ENCODE results near the gene ARFRP1.
A peak's percentile ranks its signal among the peaks of the same experiment; 100 is the strongest.
"Not testable (repeated sequence)": the region's sequence is repeated elsewhere in the genome, so short reads cannot be mapped to it uniquely, and the experiment has no call there.

The ARFRP1 gene

GRCh38 chr20:63665708-63666107, 42.1 kb downstream of the ARFRP1 start:
- Histone ChIP-seq H3K4me1 (ENCODE audit: control insufficient read depth, insufficient read depth, low read length) (no peaks in the 10 kb centered on the region), H3K36me3 (ENCODE audit: insufficient read depth, low read length) (peaks cover 57% of the 10 kb centered on the region), H3K9ac (ENCODE audit: low read depth, low read length) (no peak overlapping the region), H3K9me3 (replicated peaks; ENCODE audit: low read length) (no peaks in the 10 kb centered on the region), H3K4me3 (ENCODE audit: low read length) (no peak overlapping the region), H3K27me3 (ENCODE audit: control insufficient read depth, insufficient read depth, low read length) (no peaks in the 10 kb centered on the region), H3K4me2 (ENCODE audit: low read length) (no peak overlapping the region)

GRCh38 chr20:63664861-63665594, 42.7 kb downstream of the ARFRP1 start:
- no peak overlapping the region for H3K4me2 ChIP-seq (ENCODE audit: low read length)
- no peaks in the 10 kb centered on the region for H3K27me3 ChIP-seq (ENCODE audit: control insufficient read depth, insufficient read depth, low read length)
- no peak overlapping the region for H3K4me3 ChIP-seq (ENCODE audit: low read length)
- no peaks in the 10 kb centered on the region for H3K4me1 ChIP-seq (ENCODE audit: control insufficient read depth, insufficient read depth, low read length)
- peaks cover 60% of the 10 kb centered on the region for H3K36me3 ChIP-seq (ENCODE audit: insufficient read depth, low read length)
- H3K9ac ChIP-seq (ENCODE audit: low read depth, low read length) = no peak overlapping the region
- H3K9me3 ChIP-seq (replicated peaks; ENCODE audit: low read length) = no peaks in the 10 kb centered on the region

- no peaks in the 10 kb centered on the region for H3K27me3 ChIP-seq (ENCODE audit: control insufficient read depth, insufficient read depth, low read length)
- H3K9me3 ChIP-seq (replicated peaks; ENCODE audit: low read length) = no peaks in the 10 kb centered on the region
- no peak overlapping the region for H3K9ac ChIP-seq (ENCODE audit: low read depth, low read length)
- peaks cover 4% of the 10 kb centered on the region for H3K4me1 ChIP-seq (ENCODE audit: control insufficient read depth, insufficient read depth, low read length)
- no peak overlapping the region for H3K4me2 ChIP-seq (ENCODE audit: low read length)
- peaks cover 60% of the 10 kb centered on the region for H3K36me3 ChIP-seq (ENCODE audit: insufficient read depth, low read length)
- no peak overlapping the region for H3K4me3 ChIP-seq (ENCODE audit: low read length)
Measured at GRCh38 chr20:63664143-63664851, 43.5 kb downstream of the ARFRP1 start.

GRCh38 chr20:63663332-63664066, 44.3 kb downstream of the ARFRP1 start:
- Histone ChIP-seq H3K36me3 (ENCODE audit: insufficient read depth, low read length) (peaks cover 57% of the 10 kb centered on the region), H3K9ac (ENCODE audit: low read depth, low read length) (no peak overlapping the region)

GRCh38 chr20:63662813-63663189, 45.0 kb downstream of the ARFRP1 start:
- peaks cover 57% of the 10 kb centered on the region for H3K36me3 ChIP-seq (ENCODE audit: insufficient read depth, low read length)
- H3K9me3 ChIP-seq (replicated peaks; ENCODE audit: low read length) = no peaks in the 10 kb centered on the region
- H3K4me3 ChIP-seq (ENCODE audit: low read length) = no peak overlapping the region
- no peak overlapping the region for H3K9ac ChIP-seq (ENCODE audit: low read depth, low read length)
- no peak overlapping the region for H3K4me2 ChIP-seq (ENCODE audit: low read length)
- peaks cover 10% of the 10 kb centered on the region for H3K4me1 ChIP-seq (ENCODE audit: control insufficient read depth, insufficient read depth, low read length)
- H3K27me3 ChIP-seq (ENCODE audit: control insufficient read depth, insufficient read depth, low read length) = no peaks in the 10 kb centered on the region

More at GRCh38 chr20:63663332-63664066, 44.3 kb downstream of the ARFRP1 start:
- no peak overlapping the region for H3K4me3 ChIP-seq (ENCODE audit: low read length)
- no peaks in the 10 kb centered on the region for H3K27me3 ChIP-seq (ENCODE audit: control insufficient read depth, insufficient read depth, low read length)
- no peaks in the 10 kb centered on the region for H3K9me3 ChIP-seq (replicated peaks; ENCODE audit: low read length)
- H3K4me1 ChIP-seq (ENCODE audit: control insufficient read depth, insufficient read depth, low read length) = peaks cover 9% of the 10 kb centered on the region
- H3K4me2 ChIP-seq (ENCODE audit: low read length) = no peak overlapping the region

GRCh38 chr20:63661959-63662812, 45.6 kb downstream of the ARFRP1 start:
- peaks cover 17% of the 10 kb centered on the region for H3K4me1 ChIP-seq (ENCODE audit: control insufficient read depth, insufficient read depth, low read length)
- no peak overlapping the region for H3K4me3 ChIP-seq (ENCODE audit: low read length)
- H3K4me2 ChIP-seq (ENCODE audit: low read length) = no peak overlapping the region
- H3K9ac ChIP-seq (ENCODE audit: low read depth, low read length) = no peak overlapping the region
- H3K27me3 ChIP-seq (ENCODE audit: control insufficient read depth, insufficient read depth, low read length) = no peaks in the 10 kb centered on the region
- H3K9me3 ChIP-seq (replicated peaks; ENCODE audit: low read length) = no peaks in the 10 kb centered on the region
- H3K36me3 ChIP-seq (ENCODE audit: insufficient read depth, low read length) = peaks cover 50% of the 10 kb centered on the region

- Histone ChIP-seq H3K36me3 (ENCODE audit: insufficient read depth, low read length) (peaks cover 44% of the 10 kb centered on the region), H3K4me3 (ENCODE audit: low read length) (no peak overlapping the region), H3K27me3 (ENCODE audit: control insufficient read depth, insufficient read depth, low read length) (no peaks in the 10 kb centered on the region), H3K9me3 (replicated peaks; ENCODE audit: low read length) (no peaks in the 10 kb centered on the region), H3K9ac (ENCODE audit: low read depth, low read length) (no peak overlapping the region), H3K4me1 (ENCODE audit: control insufficient read depth, insufficient read depth, low read length) (peaks cover 19% of the 10 kb centered on the region), H3K4me2 (ENCODE audit: low read length) (no peak overlapping the region)
Measured at GRCh38 chr20:63661108-63661507, 46.7 kb downstream of the ARFRP1 start.

GRCh38 chr20:63660622-63661021, 47.2 kb downstream of the ARFRP1 start:
- no peaks in the 10 kb centered on the region for H3K27me3 ChIP-seq (ENCODE audit: control insufficient read depth, insufficient read depth, low read length)
- H3K9me3 ChIP-seq (replicated peaks; ENCODE audit: low read length) = no peaks in the 10 kb centered on the region
- no peak overlapping the region for H3K4me2 ChIP-seq (ENCODE audit: low read length)
- peaks cover 19% of the 10 kb centered on the region for H3K4me1 ChIP-seq (ENCODE audit: control insufficient read depth, insufficient read depth, low read length)
- H3K4me3 ChIP-seq (ENCODE audit: low read length) = no peak overlapping the region
- no peak overlapping the region for H3K9ac ChIP-seq (ENCODE audit: low read depth, low read length)
- H3K36me3 ChIP-seq (ENCODE audit: insufficient read depth, low read length) = peaks cover 39% of the 10 kb centered on the region

GRCh38 chr20:63660174-63660573, 47.6 kb downstream of the ARFRP1 start:
- H3K4me2 ChIP-seq (ENCODE audit: low read length); H3K27me3 ChIP-seq (ENCODE audit: control insufficient read depth, insufficient read depth, low read length); H3K4me3 ChIP-seq (ENCODE audit: low read length); H3K9ac ChIP-seq (ENCODE audit: low read depth, low read length); H3K9me3 ChIP-seq (replicated peaks; ENCODE audit: low read length): not testable (repeated sequence)
- peaks cover 38% of the 10 kb centered on the region for H3K36me3 ChIP-seq (ENCODE audit: insufficient read depth, low read length)
- H3K4me1 ChIP-seq (ENCODE audit: control insufficient read depth, insufficient read depth, low read length) = peaks cover 19% of the 10 kb centered on the region

GRCh38 chr20:63659370-63659769, 48.4 kb downstream of the ARFRP1 start:
- H3K4me2 ChIP-seq (ENCODE audit: low read length) = peak overlapping the region; percentile 97
- H3K4me3 ChIP-seq (ENCODE audit: low read length) = peak overlapping the region; percentile 99
- H3K9ac ChIP-seq (ENCODE audit: low read depth, low read length) = peak overlapping the region; percentile 91
- peaks cover 38% of the 10 kb centered on the region for H3K36me3 ChIP-seq (ENCODE audit: insufficient read depth, low read length)
- no peaks in the 10 kb centered on the region for H3K27me3 ChIP-seq (ENCODE audit: control insufficient read depth, insufficient read depth, low read length)
- H3K4me1 ChIP-seq (ENCODE audit: control insufficient read depth, insufficient read depth, low read length) = peaks cover 19% of the 10 kb centered on the region
- no peaks in the 10 kb centered on the region for H3K9me3 ChIP-seq (replicated peaks; ENCODE audit: low read length)

- H3K4me3 ChIP-seq (ENCODE audit: low read length) = peak overlapping the region; percentile 99
- no peaks in the 10 kb centered on the region for H3K9me3 ChIP-seq (replicated peaks; ENCODE audit: low read length)
- peaks cover 19% of the 10 kb centered on the region for H3K4me1 ChIP-seq (ENCODE audit: control insufficient read depth, insufficient read depth, low read length)
- peaks cover 32% of the 10 kb centered on the region for H3K36me3 ChIP-seq (ENCODE audit: insufficient read depth, low read length)
- H3K9ac ChIP-seq (ENCODE audit: low read depth, low read length) = peak overlapping the region; percentile 91
- H3K27me3 ChIP-seq (ENCODE audit: control insufficient read depth, insufficient read depth, low read length) = no peaks in the 10 kb centered on the region
- peak overlapping the region; percentile 97 for H3K4me2 ChIP-seq (ENCODE audit: low read length)
Measured at GRCh38 chr20:63658749-63659187, 49.0 kb downstream of the ARFRP1 start.
